Measurements from ENCODE around the gene CDC25B.

CDC25B gene

DNA sequence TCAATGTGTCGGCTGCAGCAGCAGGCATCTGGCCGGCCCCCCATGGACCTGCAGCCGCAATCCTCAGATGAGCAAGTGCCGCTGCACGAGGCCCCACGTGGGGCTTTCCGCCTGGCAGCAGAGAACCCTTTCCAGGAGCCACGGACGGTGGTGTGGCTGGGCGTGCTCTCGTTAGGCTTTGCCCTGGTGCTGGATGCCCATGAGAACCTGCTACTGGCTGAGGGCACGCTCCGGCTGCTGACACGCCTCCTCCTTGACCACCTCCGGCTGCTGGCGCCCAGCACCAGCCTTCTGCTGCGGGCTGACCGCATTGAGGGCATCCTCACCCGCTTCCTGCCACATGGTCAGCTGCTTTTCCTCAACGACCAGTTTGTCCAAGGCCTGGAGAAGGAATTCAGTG, 27.8 kb downstream of the CDC25B start:
- Histone ChIP-seq H3K4me3 (ENCODE audit: low read length, poor library complexity, severe bottlenecking) (no peak overlapping the region), H3F3A (ENCODE audit: low read depth) (no peaks in the 10 kb centered on the region), H3K4me1 (ENCODE audit: insufficient read depth, low read length, poor library complexity, severe bottlenecking) (peaks cover 23% of the 10 kb centered on the region), H4K20me1 (ENCODE audit: insufficient read depth, low read length, poor library complexity, severe bottlenecking) (no peaks in the 10 kb centered on the region), H3K36me3 (ENCODE audit: insufficient read depth, low read length) (no peaks in the 10 kb centered on the region), H3K27me3 (ENCODE audit: insufficient read depth, low read length, poor library complexity, severe bottlenecking) (no peaks in the 10 kb centered on the region), H3K4me2 (ENCODE audit: low read depth, low read length, poor library complexity, severe bottlenecking) (no peak overlapping the region), H3K9me2 (replicated peaks; ENCODE audit: low read depth, low read length) (no peaks in the 10 kb centered on the region), H2AFZ (ENCODE audit: low read length) (no peak overlapping the region), H3K9me3 (ENCODE audit: insufficient read depth, low read depth, low read length) (no peaks in the 10 kb centered on the region), H3K9ac (ENCODE audit: low read depth, low read length, poor library complexity, severe bottlenecking) (no peak overlapping the region), H3K79me2 (ENCODE audit: insufficient read depth, low read length) (peaks cover 15% of the 10 kb centered on the region)
- TF ChIP-seq EZH2phosphoT487 (IDR thresholded peaks at IDR 0.05; ENCODE audit: borderline replicate concordance) (no peak), CTCF (conservative IDR thresholded peaks at IDR 0.05; ENCODE audit: low read length) (no peak)

GRCh38 chr20:3825526-3825925, 29.4 kb downstream of the CDC25B start:
- no peak overlapping the region for H3K4me3 ChIP-seq (ENCODE audit: low read length, poor library complexity, severe bottlenecking)
- H3K9ac ChIP-seq (ENCODE audit: low read depth, low read length, poor library complexity, severe bottlenecking): no peak overlapping the region
- no peak overlapping the region for H3K4me2 ChIP-seq (ENCODE audit: low read depth, low read length, poor library complexity, severe bottlenecking)
- no peaks in the 10 kb centered on the region for H3K27me3 ChIP-seq (ENCODE audit: insufficient read depth, low read length, poor library complexity, severe bottlenecking)
- no peaks in the 10 kb centered on the region for H3F3A ChIP-seq (ENCODE audit: low read depth)
- H2AFZ ChIP-seq (ENCODE audit: low read length): no peak overlapping the region
- no peaks in the 10 kb centered on the region for H3K9me3 ChIP-seq (ENCODE audit: insufficient read depth, low read depth, low read length)
- H3K36me3 ChIP-seq (ENCODE audit: insufficient read depth, low read length): no peaks in the 10 kb centered on the region
- no peaks in the 10 kb centered on the region for H4K20me1 ChIP-seq (ENCODE audit: insufficient read depth, low read length, poor library complexity, severe bottlenecking)
- H3K4me1 ChIP-seq (ENCODE audit: insufficient read depth, low read length, poor library complexity, severe bottlenecking): peaks cover 13% of the 10 kb centered on the region
- no peaks in the 10 kb centered on the region for H3K9me2 ChIP-seq (replicated peaks; ENCODE audit: low read depth, low read length)
- no peak for TF ChIP-seq EZH2phosphoT487 (IDR thresholded peaks at IDR 0.05; ENCODE audit: borderline replicate concordance)
- TF ChIP-seq CTCF (conservative IDR thresholded peaks at IDR 0.05; ENCODE audit: low read length): no peak; the same call in 1 of the 2 replicates
- peaks cover 15% of the 10 kb centered on the region for H3K79me2 ChIP-seq (ENCODE audit: insufficient read depth, low read length)

DNA sequence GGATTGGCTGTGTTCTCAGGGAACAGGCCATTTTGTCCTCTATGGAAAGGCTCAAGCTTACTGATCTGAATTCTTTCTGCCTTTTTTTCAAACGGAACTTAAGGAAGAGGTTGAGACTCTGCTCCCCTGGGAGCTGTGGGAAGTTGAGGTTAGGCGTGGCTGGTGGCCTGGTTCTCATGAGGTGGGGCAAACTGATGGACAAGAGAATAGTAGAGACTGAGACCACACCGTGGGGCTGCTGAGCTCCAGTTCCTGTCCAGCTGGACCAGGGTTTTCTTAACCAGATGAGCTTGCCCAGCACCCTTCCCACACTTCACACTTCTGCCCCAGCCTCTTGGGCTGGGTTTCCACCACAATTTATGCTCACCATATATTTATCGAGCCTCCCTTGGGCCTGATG, 30.3 kb downstream of the CDC25B start:
- Histone ChIP-seq H3K4me3 (ENCODE audit: low read length, poor library complexity, severe bottlenecking) (no peak overlapping the region), H2AFZ (ENCODE audit: low read length) (no peak overlapping the region), H3K4me2 (ENCODE audit: low read depth, low read length, poor library complexity, severe bottlenecking) (no peak overlapping the region), H3K36me3 (ENCODE audit: insufficient read depth, low read length) (no peaks in the 10 kb centered on the region), H3K27me3 (ENCODE audit: insufficient read depth, low read length, poor library complexity, severe bottlenecking) (no peaks in the 10 kb centered on the region), H3K4me1 (ENCODE audit: insufficient read depth, low read length, poor library complexity, severe bottlenecking) (peaks cover 7% of the 10 kb centered on the region), H3K9me2 (replicated peaks; ENCODE audit: low read depth, low read length) (no peaks in the 10 kb centered on the region), H3K79me2 (ENCODE audit: insufficient read depth, low read length) (peaks cover 8% of the 10 kb centered on the region), H3K9ac (ENCODE audit: low read depth, low read length, poor library complexity, severe bottlenecking) (no peak overlapping the region), H3F3A (ENCODE audit: low read depth) (no peaks in the 10 kb centered on the region), H4K20me1 (ENCODE audit: insufficient read depth, low read length, poor library complexity, severe bottlenecking) (no peaks in the 10 kb centered on the region), H3K9me3 (ENCODE audit: insufficient read depth, low read depth, low read length) (no peaks in the 10 kb centered on the region)
- TF ChIP-seq EZH2phosphoT487 (IDR thresholded peaks at IDR 0.05; ENCODE audit: borderline replicate concordance) (no peak), CTCF (conservative IDR thresholded peaks at IDR 0.05; ENCODE audit: low read length) (no peak)
